Measurements from ENCODE around the gene HOXD9.

Gene HOXD9

GRCh38 chr2:176158855-176159662, 36.5 kb downstream of the HOXD9 start:
- Histone ChIP-seq H2AK5ac (ENCODE audit: low read length) (no peak overlapping the region), H3K36me3 (ENCODE audit: control insufficient read depth in 1 of 2, insufficient read depth in 2 of 2, low read length in 2 of 2) (no peaks in the 10 kb centered on the region), H3K4ac (ENCODE audit: low read depth, low read length) (no peak overlapping the region), H3K18ac (ENCODE audit: low read length) (no peak overlapping the region), H3K9ac (ENCODE audit: low read length) (no peak overlapping the region), H4K91ac (ENCODE audit: low read depth, low read length) (no peak overlapping the region), H2BK120ac (ENCODE audit: insufficient read depth, low read length, poor library complexity) (no peak overlapping the region), H2BK12ac (ENCODE audit: low read length) (no peak overlapping the region), H3K79me2 (ENCODE audit: control insufficient read depth, insufficient read depth, low read length, poor library complexity) (no peaks in the 10 kb centered on the region), H3K9me3 (ENCODE audit: insufficient read depth, low read depth, low read length) (peaks cover 27% of the 10 kb centered on the region), H3K27me3 (ENCODE audit: insufficient read depth, low read length) (peaks cover 95% of the 10 kb centered on the region), H3K4me2 (ENCODE audit: low read length) (no peak overlapping the region), H3K23ac (ENCODE audit: low read length) (no peak overlapping the region), H3K14ac (ENCODE audit: low read length) (no peak overlapping the region), H2AFZ (ENCODE audit: insufficient read depth, low read length, poor library complexity) (no peak overlapping the region), H4K12ac (ENCODE audit: low read depth, low read length) (no peak overlapping the region), H3K4me3 (ENCODE audit: low read depth, low read length) (no peak overlapping the region), H3K27ac (ENCODE audit: low read depth, low read length) (no peak overlapping the region), H4K8ac (ENCODE audit: low read depth, low read length) (no peak overlapping the region), H3K4me1 (ENCODE audit: control insufficient read depth in 1 of 2, insufficient read depth in 2 of 2, low read length in 2 of 2) (peaks cover 0 to 8% of the 10 kb centered on the region in 2 experiments), H3K79me1 (ENCODE audit: low read length) (no peaks in the 10 kb centered on the region), H2BK5ac (ENCODE audit: low read depth, low read length, poor library complexity) (no peak overlapping the region)
- no CpG with 5 or more reads among the region's 39 CpGs for WGBS (ENCODE audit: extremely low coverage, insufficient coverage, insufficient read length)
- DNase-seq: no peak

GRCh38 chr2:176159663-176160250, 37.2 kb downstream of the HOXD9 start:
- H3K4me2 ChIP-seq (ENCODE audit: low read length): peak overlapping the region; percentile 7
- H2BK12ac ChIP-seq (ENCODE audit: low read length): no peak overlapping the region
- H3K9ac ChIP-seq (ENCODE audit: low read length): no peak overlapping the region
- H3K14ac ChIP-seq (ENCODE audit: low read length): no peak overlapping the region
- H3K9me3 ChIP-seq (ENCODE audit: insufficient read depth, low read depth, low read length): peaks cover 27% of the 10 kb centered on the region
- no peak overlapping the region for H3K4me3 ChIP-seq (ENCODE audit: low read depth, low read length)
- no peak overlapping the region for H4K12ac ChIP-seq (ENCODE audit: low read depth, low read length)
- no peak overlapping the region for H3K4ac ChIP-seq (ENCODE audit: low read depth, low read length)
- no peak overlapping the region for H2AK5ac ChIP-seq (ENCODE audit: low read length)
- no peaks in the 10 kb centered on the region for H3K79me1 ChIP-seq (ENCODE audit: low read length)
- H3K79me2 ChIP-seq (ENCODE audit: control insufficient read depth, insufficient read depth, low read length, poor library complexity): no peaks in the 10 kb centered on the region
- no peak overlapping the region for H3K18ac ChIP-seq (ENCODE audit: low read length)
- H3K27me3 ChIP-seq (ENCODE audit: insufficient read depth, low read length): peaks cover 96% of the 10 kb centered on the region
- H3K36me3 ChIP-seq (ENCODE audit: control insufficient read depth in 1 of 2, insufficient read depth in 2 of 2, low read length in 2 of 2): no peaks in the 10 kb centered on the region
- no peak overlapping the region for H2AFZ ChIP-seq (ENCODE audit: insufficient read depth, low read length, poor library complexity)
- H4K8ac ChIP-seq (ENCODE audit: low read depth, low read length): no peak overlapping the region
- no peak overlapping the region for H4K91ac ChIP-seq (ENCODE audit: low read depth, low read length)
- H2BK120ac ChIP-seq (ENCODE audit: insufficient read depth, low read length, poor library complexity): no peak overlapping the region
- no peak overlapping the region for H3K27ac ChIP-seq (ENCODE audit: low read depth, low read length)
- H2BK5ac ChIP-seq (ENCODE audit: low read depth, low read length, poor library complexity): no peak overlapping the region
- WGBS (ENCODE audit: extremely low coverage, insufficient coverage, insufficient read length): no CpG with 5 or more reads among the region's 44 CpGs
- peaks cover 0 to 8% of the 10 kb centered on the region in 2 experiments for H3K4me1 ChIP-seq (ENCODE audit: control insufficient read depth in 1 of 2, insufficient read depth in 2 of 2, low read length in 2 of 2)
- H3K23ac ChIP-seq (ENCODE audit: low read length): no peak overlapping the region
- DNase-seq: no peak

DNA sequence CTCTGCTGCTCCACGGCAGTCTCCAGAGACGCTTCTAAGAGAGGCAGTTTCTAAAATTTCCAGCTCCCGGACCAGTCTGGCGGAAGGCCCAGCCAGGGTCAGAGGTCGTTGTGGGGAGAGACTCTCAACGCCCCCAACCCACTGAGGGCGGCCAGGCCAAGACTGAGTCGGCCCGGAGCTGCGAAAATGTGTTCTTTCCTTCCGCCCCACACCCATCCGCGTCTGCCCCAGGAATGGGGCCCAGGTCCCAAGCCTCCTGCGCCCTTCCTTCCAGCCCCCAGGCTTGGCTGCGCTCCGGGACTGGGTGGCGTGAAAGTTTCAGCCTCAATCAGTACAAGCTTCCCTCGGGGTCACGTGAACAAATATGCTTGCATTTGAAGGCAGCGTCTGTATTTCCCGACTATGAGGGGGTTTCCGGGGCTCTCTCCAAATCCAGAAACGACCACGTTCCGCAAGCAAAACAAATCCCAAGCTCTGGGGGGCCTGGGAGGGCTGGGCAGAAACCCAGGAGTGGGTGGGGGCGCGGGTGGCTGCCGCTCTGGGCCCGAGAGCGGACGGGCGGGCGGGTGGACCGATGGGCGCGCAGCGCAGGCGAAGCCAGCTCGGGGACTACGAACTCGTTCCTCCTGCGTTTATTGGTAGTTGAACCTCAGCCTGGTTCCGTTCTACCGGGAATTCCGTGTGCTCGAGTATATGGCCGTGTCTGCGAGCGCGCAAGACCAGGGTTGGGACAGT, 37.9 kb downstream of the HOXD9 start:
- Histone ChIP-seq H2BK120ac (ENCODE audit: insufficient read depth, low read length, poor library complexity) (no peak overlapping the region), H2AFZ (ENCODE audit: insufficient read depth, low read length, poor library complexity) (no peak overlapping the region), H4K91ac (ENCODE audit: low read depth, low read length) (no peak overlapping the region), H3K4me2 (ENCODE audit: low read length) (peak overlapping the region; percentile 7), H2AK5ac (ENCODE audit: low read length) (no peak overlapping the region), H3K4ac (ENCODE audit: low read depth, low read length) (no peak overlapping the region), H3K27me3 (ENCODE audit: insufficient read depth, low read length) (peaks cover 97% of the 10 kb centered on the region), H3K9ac (ENCODE audit: low read length) (no peak overlapping the region), H2BK5ac (ENCODE audit: low read depth, low read length, poor library complexity) (no peak overlapping the region), H3K14ac (ENCODE audit: low read length) (no peak overlapping the region), H3K79me1 (ENCODE audit: low read length) (no peaks in the 10 kb centered on the region), H3K4me1 (ENCODE audit: control insufficient read depth in 1 of 2, insufficient read depth in 2 of 2, low read length in 2 of 2) (peaks cover 0 to 8% of the 10 kb centered on the region in 2 experiments), H3K79me2 (ENCODE audit: control insufficient read depth, insufficient read depth, low read length, poor library complexity) (no peaks in the 10 kb centered on the region), H4K8ac (ENCODE audit: low read depth, low read length) (no peak overlapping the region), H3K4me3 (ENCODE audit: low read depth, low read length) (no peak overlapping the region), H3K27ac (ENCODE audit: low read depth, low read length) (no peak overlapping the region), H3K23ac (ENCODE audit: low read length) (no peak overlapping the region), H3K18ac (ENCODE audit: low read length) (no peak overlapping the region), H2BK12ac (ENCODE audit: low read length) (no peak overlapping the region), H4K12ac (ENCODE audit: low read depth, low read length) (no peak overlapping the region), H3K9me3 (ENCODE audit: insufficient read depth, low read depth, low read length) (peaks cover 28% of the 10 kb centered on the region), H3K36me3 (ENCODE audit: control insufficient read depth in 1 of 2, insufficient read depth in 2 of 2, low read length in 2 of 2) (no peaks in the 10 kb centered on the region)
- no CpG with 5 or more reads among the region's 50 CpGs for WGBS (ENCODE audit: extremely low coverage, insufficient coverage, insufficient read length)
- no peak for DNase-seq

GRCh38 chr2:176160986-176161824, 38.7 kb downstream of the HOXD9 start:
- H3K4me2 ChIP-seq (ENCODE audit: low read length): no peak overlapping the region
- H3K18ac ChIP-seq (ENCODE audit: low read length): no peak overlapping the region
- no peaks in the 10 kb centered on the region for H3K79me2 ChIP-seq (ENCODE audit: control insufficient read depth, insufficient read depth, low read length, poor library complexity)
- H3K9me3 ChIP-seq (ENCODE audit: insufficient read depth, low read depth, low read length): peaks cover 29% of the 10 kb centered on the region
- H4K91ac ChIP-seq (ENCODE audit: low read depth, low read length): no peak overlapping the region
- no peak overlapping the region for H3K23ac ChIP-seq (ENCODE audit: low read length)
- no CpG with 5 or more reads among the region's 22 CpGs for WGBS (ENCODE audit: extremely low coverage, insufficient coverage, insufficient read length)
- no peaks in the 10 kb centered on the region for H3K36me3 ChIP-seq (ENCODE audit: control insufficient read depth in 1 of 2, insufficient read depth in 2 of 2, low read length in 2 of 2)
- no peak overlapping the region for H3K4me3 ChIP-seq (ENCODE audit: low read depth, low read length)
- H3K27me3 ChIP-seq (ENCODE audit: insufficient read depth, low read length): peaks cover 98% of the 10 kb centered on the region
- peaks cover 0 to 8% of the 10 kb centered on the region in 2 experiments for H3K4me1 ChIP-seq (ENCODE audit: control insufficient read depth in 1 of 2, insufficient read depth in 2 of 2, low read length in 2 of 2)
- H2AFZ ChIP-seq (ENCODE audit: insufficient read depth, low read length, poor library complexity): no peak overlapping the region
- no peak overlapping the region for H3K4ac ChIP-seq (ENCODE audit: low read depth, low read length)
- H2BK5ac ChIP-seq (ENCODE audit: low read depth, low read length, poor library complexity): no peak overlapping the region
- no peak overlapping the region for H3K9ac ChIP-seq (ENCODE audit: low read length)
- H2AK5ac ChIP-seq (ENCODE audit: low read length): no peak overlapping the region
- H4K12ac ChIP-seq (ENCODE audit: low read depth, low read length): no peak overlapping the region
- H2BK12ac ChIP-seq (ENCODE audit: low read length): no peak overlapping the region
- H3K14ac ChIP-seq (ENCODE audit: low read length): no peak overlapping the region
- no peak overlapping the region for H3K27ac ChIP-seq (ENCODE audit: low read depth, low read length)
- DNase-seq: no peak
- H4K8ac ChIP-seq (ENCODE audit: low read depth, low read length): no peak overlapping the region
- H2BK120ac ChIP-seq (ENCODE audit: insufficient read depth, low read length, poor library complexity): no peak overlapping the region
- H3K79me1 ChIP-seq (ENCODE audit: low read length): no peaks in the 10 kb centered on the region

Measured in trophoblast cell (in vitro differentiated cells and primary cell).